Liver (tissue), 9 donors: Measurements from ENCODE around the gene DCUN1D3. TPM values are rescaled to one million over a fixed set of nuclear protein-coding genes. Genes with fewer than 3 reads are reported as not detected.
A peak's percentile ranks its signal among the peaks of the same experiment; 100 is the strongest.

Source experiments
- DNase-seq: peaks from one replicate; pipeline ENCODE4 v3.0.0-alpha.2; 2017; ENCODE audit warnings: low spot score
- H3K27ac ChIP-seq, 2 donors: one replicate each; pipeline ENCODE4 v1.7.0; 2013; ENCODE audit warnings: inconsistent platforms in 2 of 2, low read length in 2 of 2, control low read depth in 1 of 2, low read depth in 1 of 2, mild to moderate bottlenecking in 1 of 2
- H3K27me3 ChIP-seq, 4 donors: one replicate each; pipeline versions ENCODE4 v1.6.1 to v1.7.0; 2013; ENCODE audit warnings: low read length in 3 of 4, inconsistent platforms in 1 of 4, mild to moderate bottlenecking in 1 of 4, moderate library complexity in 1 of 4; ENCODE audit not compliant: control insufficient read depth in 4 of 4, insufficient read depth in 4 of 4
- H3K36me3 ChIP-seq, 4 donors: one replicate each; pipeline versions ENCODE4 v1.6.1 to v1.7.0; 2013; ENCODE audit warnings: low read length in 3 of 4, mild to moderate bottlenecking in 3 of 4, low read depth in 1 of 4, moderate library complexity in 1 of 4; ENCODE audit not compliant: control insufficient read depth in 4 of 4, insufficient read depth in 3 of 4
- H3K4me1 ChIP-seq, 4 donors: one replicate each; pipeline versions ENCODE4 v1.6.1 to v1.7.0; 2013; ENCODE audit warnings: low read length in 3 of 4, mild to moderate bottlenecking in 3 of 4, moderate library complexity in 1 of 4; ENCODE audit not compliant: control insufficient read depth in 4 of 4, insufficient read depth in 4 of 4
- H3K4me3 ChIP-seq, 3 donors: one replicate each; pipeline versions ENCODE4 v1.6.1 to v1.7.0; 2013; ENCODE audit warnings: low read length in 3 of 3, control low read depth in 1 of 3, low read depth in 1 of 3, mild to moderate bottlenecking in 1 of 3
- H3K9ac ChIP-seq, 2 donors: one replicate each; pipeline ENCODE4 v1.7.0; 2013; ENCODE audit warnings: low read length in 2 of 2, mild to moderate bottlenecking in 2 of 2, moderate library complexity in 2 of 2, control low read depth in 1 of 2, low read depth in 1 of 2
- H3K9me3 ChIP-seq, 4 donors: one replicate each; pipeline versions ENCODE4 v1.6.1 to v1.7.0; 2013; ENCODE audit warnings: low read length in 3 of 4; ENCODE audit not compliant: control insufficient read depth in 4 of 4
- EGR1 ChIP-seq, 2 donors: IDR thresholded peaks; 2 replicates each; pipeline ENCODE4 v1.6.1; 2016 to 2018; ENCODE audit warnings: antibody characterized with exemption in 2 of 2, low read depth in 2 of 2
- GABPA ChIP-seq, 2 donors: IDR thresholded peaks in 1 of 2; conservative IDR thresholded peaks in 1 of 2; 2 replicates each; pipeline ENCODE4 v1.6.1; 2016; ENCODE audit warnings: antibody characterized with exemption in 2 of 2, mild to moderate bottlenecking in 1 of 2, moderate library complexity in 1 of 2
- HNF4G ChIP-seq: IDR thresholded peaks from 2 replicates; pipeline ENCODE4 v1.6.1; 2016; ENCODE audit warnings: antibody characterized with exemption
- JUND ChIP-seq, 2 donors: IDR thresholded peaks; 2 replicates each; pipeline ENCODE4 v1.6.1; 2016; ENCODE audit warnings: antibody characterized with exemption in 2 of 2
- NR2F2 ChIP-seq: IDR thresholded peaks from 2 replicates; pipeline ENCODE4 v1.6.1; 2016; ENCODE audit warnings: antibody characterized with exemption
- RAD21 ChIP-seq, 2 donors: IDR thresholded peaks; 2 replicates each; pipeline ENCODE4 v1.6.1; 2016; ENCODE audit warnings: antibody characterized with exemption in 2 of 2, mild to moderate bottlenecking in 2 of 2
- RXRA ChIP-seq, 2 donors: IDR thresholded peaks; 2 replicates each; pipeline ENCODE4 v1.6.1; 2017 to 2018; ENCODE audit warnings: antibody characterized with exemption in 2 of 2, mild to moderate bottlenecking in 1 of 2
- SP1 ChIP-seq: IDR thresholded peaks from 2 replicates; pipeline ENCODE4 v1.6.1; 2018; ENCODE audit warnings: antibody characterized with exemption, mild to moderate bottlenecking
- TAF1 ChIP-seq: conservative IDR thresholded peaks from 2 replicates; pipeline ENCODE4 v1.6.1; 2016; ENCODE audit warnings: antibody characterized with exemption, mild to moderate bottlenecking
- YY1 ChIP-seq: IDR thresholded peaks from 2 replicates; pipeline ENCODE4 v1.6.1; 2016; ENCODE audit warnings: antibody characterized with exemption, mild to moderate bottlenecking
- WGBS: extraction: QIAGEN DNeasy Blood & Tissue Kit; methylation state at CpG from one replicate; pipeline ENCODE4 v1.1.7; 2013; 5-methylcytosine and 5-hydroxymethylcytosine counted together
- polyA plus RNA-seq, 2 donors: library from polyadenylated mRNA; stranded (reverse) in 1 of 2; unstranded in 1 of 2; fragments of 200-250 nt in 1 of 2; fragments of >200 nt in 1 of 2; fragmentation: Nextera tagmentation in 1 of 2; extraction: Ambion mirVana in 1 of 2; gene quantifications; one replicate each; pipeline versions ENCODE4 v1.2.1 to v1.2.3, GENCODE V29; 2013 to 2015
- total RNA-seq, 2 donors: library from RNA; depleted of rRNA; stranded (reverse); fragments of >200 nt; gene quantifications; one replicate each; pipeline ENCODE4 v1.2.3, GENCODE V29; 2014
- TF ChIP-seq, protein P1 (sequence below): IDR thresholded peaks from 2 replicates; pipeline ENCODE4 v1.6.1; 2016; ENCODE audit warnings: antibody characterized with exemption
- TF ChIP-seq, protein P2 (sequence below): IDR thresholded peaks from 2 replicates; pipeline ENCODE4 v1.6.1; 2016; ENCODE audit warnings: antibody characterized with exemption
- TF ChIP-seq, protein P3 (sequence below): IDR thresholded peaks from 2 replicates; pipeline ENCODE4 v1.6.1; 2016; ENCODE audit warnings: antibody characterized with exemption
- TF ChIP-seq, protein P4 (sequence below): IDR thresholded peaks from 2 replicates; pipeline ENCODE4 v1.6.1; 2016; ENCODE audit warnings: antibody characterized with exemption, mild to moderate bottlenecking
- donor health status: healthy.
- donor health status: healthy.
- donor health status: healthy.
- donor health status: healthy.
- donor health status: healthy.

Gene DCUN1D3
- total and polyA plus RNA-seq, 4 donors = 2.7 to 16.8 (median 4.8) TPM

DNA sequence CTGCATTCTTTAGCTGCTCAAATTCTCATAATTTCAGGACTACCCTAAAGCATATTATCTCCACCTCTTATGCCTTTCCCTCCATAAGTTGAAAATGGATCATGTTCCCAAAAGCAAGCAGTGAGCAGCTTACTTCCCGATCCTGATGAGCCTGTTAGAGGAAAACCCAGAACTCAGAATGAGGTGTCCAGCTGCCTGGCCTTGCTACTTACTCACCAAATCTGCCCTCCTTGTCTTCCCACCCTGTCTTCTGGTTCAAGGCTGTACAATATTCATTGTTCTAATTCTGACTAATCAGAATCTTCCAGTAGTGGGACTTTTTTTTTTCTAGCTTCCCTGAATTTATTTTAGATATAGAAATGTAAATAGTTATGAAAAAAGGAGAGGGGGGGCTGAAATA, 11.2 kb upstream of the DCUN1D3 start (continued):
- no peak for TF ChIP-seq YY1
- TF ChIP-seq, protein P1, sequence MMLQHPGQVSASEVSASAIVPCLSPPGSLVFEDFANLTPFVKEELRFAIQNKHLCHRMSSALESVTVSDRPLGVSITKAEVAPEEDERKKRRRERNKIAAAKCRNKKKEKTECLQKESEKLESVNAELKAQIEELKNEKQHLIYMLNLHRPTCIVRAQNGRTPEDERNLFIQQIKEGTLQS = no peak
- TF ChIP-seq RXRA (IDR thresholded peaks at IDR 0.05) = no peak
- TF ChIP-seq TAF1 = no peak
- no peak for TF ChIP-seq NR2F2
- TF ChIP-seq GABPA (IDR thresholded peaks at IDR 0.05 in 1 of 2, conservative IDR thresholded peaks at IDR 0.05 in 1 of 2) = no peak
- no peak for TF ChIP-seq HNF4G

DNA sequence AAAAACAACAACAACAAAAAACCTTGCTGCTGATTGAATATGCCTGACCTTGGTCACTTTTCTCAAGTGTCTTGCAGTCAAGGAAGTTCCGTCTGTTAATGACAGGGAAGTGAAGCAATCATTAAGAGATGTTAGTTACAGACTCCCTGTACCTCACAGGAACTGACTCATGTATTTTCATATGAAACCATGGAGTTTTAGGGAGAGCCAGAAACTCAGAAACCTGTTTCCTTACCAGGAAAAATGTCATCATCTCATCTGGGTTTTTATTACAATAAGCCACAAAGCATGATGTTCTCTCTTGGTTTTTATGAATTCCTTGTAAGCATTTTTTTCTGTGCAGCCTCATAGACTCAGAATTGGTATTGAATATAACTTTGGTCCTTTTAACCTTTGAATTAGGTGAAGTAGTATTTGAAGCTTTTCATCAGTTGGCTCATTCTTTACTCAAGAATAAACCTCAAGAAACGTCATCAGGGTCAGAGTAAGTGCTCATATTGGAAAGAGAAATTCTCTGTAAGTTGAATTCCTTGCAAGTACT, 10.7 kb upstream of the DCUN1D3 start:
- peak in 1 of 2 donors; percentile 20 for TF ChIP-seq GABPA (IDR thresholded peaks at IDR 0.05 in 1 of 2, conservative IDR thresholded peaks at IDR 0.05 in 1 of 2)
- no peak for TF ChIP-seq SP1
- TF ChIP-seq YY1 = no peak
- TF ChIP-seq, protein P2, sequence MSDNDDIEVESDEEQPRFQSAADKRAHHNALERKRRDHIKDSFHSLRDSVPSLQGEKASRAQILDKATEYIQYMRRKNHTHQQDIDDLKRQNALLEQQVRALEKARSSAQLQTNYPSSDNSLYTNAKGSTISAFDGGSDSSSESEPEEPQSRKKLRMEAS = peak; percentile 42
- TF ChIP-seq, protein P1 = no peak
- TF ChIP-seq, protein P3, sequence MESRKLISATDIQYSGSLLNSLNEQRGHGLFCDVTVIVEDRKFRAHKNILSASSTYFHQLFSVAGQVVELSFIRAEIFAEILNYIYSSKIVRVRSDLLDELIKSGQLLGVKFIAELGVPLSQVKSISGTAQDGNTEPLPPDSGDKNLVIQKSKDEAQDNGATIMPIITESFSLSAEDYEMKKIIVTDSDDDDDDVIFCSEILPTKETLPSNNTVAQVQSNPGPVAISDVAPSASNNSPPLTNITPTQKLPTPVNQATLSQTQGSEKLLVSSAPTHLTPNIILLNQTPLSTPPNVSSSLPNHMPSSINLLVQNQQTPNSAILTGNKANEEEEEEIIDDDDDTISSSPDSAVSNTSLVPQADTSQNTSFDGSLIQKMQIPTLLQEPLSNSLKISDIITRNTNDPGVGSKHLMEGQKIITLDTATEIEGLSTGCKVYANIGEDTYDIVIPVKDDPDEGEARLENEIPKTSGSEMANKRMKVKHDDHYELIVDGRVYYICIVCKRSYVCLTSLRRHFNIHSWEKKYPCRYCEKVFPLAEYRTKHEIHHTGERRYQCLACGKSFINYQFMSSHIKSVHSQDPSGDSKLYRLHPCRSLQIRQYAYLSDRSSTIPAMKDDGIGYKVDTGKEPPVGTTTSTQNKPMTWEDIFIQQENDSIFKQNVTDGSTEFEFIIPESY = no peak
- no peak for TF ChIP-seq RAD21 (IDR thresholded peaks at IDR 0.05)
- no peak for TF ChIP-seq RXRA (IDR thresholded peaks at IDR 0.05)
- TF ChIP-seq JUND (IDR thresholded peaks at IDR 0.05) = peak in 1 of 2 donors; percentile 24
- peak in 1 of 2 donors; percentile 22 for TF ChIP-seq EGR1 (IDR thresholded peaks at IDR 0.05; ENCODE audit: low read depth in 2 of 2)
- TF ChIP-seq, protein P4, sequence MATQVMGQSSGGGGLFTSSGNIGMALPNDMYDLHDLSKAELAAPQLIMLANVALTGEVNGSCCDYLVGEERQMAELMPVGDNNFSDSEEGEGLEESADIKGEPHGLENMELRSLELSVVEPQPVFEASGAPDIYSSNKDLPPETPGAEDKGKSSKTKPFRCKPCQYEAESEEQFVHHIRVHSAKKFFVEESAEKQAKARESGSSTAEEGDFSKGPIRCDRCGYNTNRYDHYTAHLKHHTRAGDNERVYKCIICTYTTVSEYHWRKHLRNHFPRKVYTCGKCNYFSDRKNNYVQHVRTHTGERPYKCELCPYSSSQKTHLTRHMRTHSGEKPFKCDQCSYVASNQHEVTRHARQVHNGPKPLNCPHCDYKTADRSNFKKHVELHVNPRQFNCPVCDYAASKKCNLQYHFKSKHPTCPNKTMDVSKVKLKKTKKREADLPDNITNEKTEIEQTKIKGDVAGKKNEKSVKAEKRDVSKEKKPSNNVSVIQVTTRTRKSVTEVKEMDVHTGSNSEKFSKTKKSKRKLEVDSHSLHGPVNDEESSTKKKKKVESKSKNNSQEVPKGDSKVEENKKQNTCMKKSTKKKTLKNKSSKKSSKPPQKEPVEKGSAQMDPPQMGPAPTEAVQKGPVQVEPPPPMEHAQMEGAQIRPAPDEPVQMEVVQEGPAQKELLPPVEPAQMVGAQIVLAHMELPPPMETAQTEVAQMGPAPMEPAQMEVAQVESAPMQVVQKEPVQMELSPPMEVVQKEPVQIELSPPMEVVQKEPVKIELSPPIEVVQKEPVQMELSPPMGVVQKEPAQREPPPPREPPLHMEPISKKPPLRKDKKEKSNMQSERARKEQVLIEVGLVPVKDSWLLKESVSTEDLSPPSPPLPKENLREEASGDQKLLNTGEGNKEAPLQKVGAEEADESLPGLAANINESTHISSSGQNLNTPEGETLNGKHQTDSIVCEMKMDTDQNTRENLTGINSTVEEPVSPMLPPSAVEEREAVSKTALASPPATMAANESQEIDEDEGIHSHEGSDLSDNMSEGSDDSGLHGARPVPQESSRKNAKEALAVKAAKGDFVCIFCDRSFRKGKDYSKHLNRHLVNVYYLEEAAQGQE = no peak
- Histone ChIP-seq H3K27me3 (no peaks in the 10 kb centered on the region), H3K36me3 (no peaks in the 10 kb centered on the region), H3K27ac (peak overlapping the region in 1 of 2 donors; percentile 57), H3K9ac (no peak overlapping the region), H3K9me3 (no peaks in the 10 kb centered on the region), H3K4me3 (no peak overlapping the region), H3K4me1 (peaks cover 2 to 10% (median 4%) of the 10 kb centered on the region in 4 donors)
- DNase-seq = no peak
- WGBS = 65% methylated on average over 2 of the region's 2 CpGs
